T-helper 1 cell treated with Interleukin-12 subunit alpha and Interleukin-12 subunit beta and Interleukin-4 antibody, amounts not matched to agents 30 ng/mL and 1 ng/mL, for 36 hours (primary cell): ENCODE results near the gene DDN. TPM values are rescaled to one million over a fixed set of nuclear protein-coding genes. Genes with fewer than 3 reads are reported as not detected.

Experiments
- intact Hi-C: fragments of 100-400 bp; cut with micrococcal nuclease; formaldehyde crosslinking; loops from one replicate; pipeline ENCODE4 v1.15.1; 2024
- total RNA-seq: library from RNA; stranded (reverse); gene quantifications from 2 replicates; pipeline ENCODE4 v1.2.3, GENCODE V29; 2022

The DDN gene
- 0.07 and 0.29 TPM in 2 replicates for total RNA-seq

DNA sequence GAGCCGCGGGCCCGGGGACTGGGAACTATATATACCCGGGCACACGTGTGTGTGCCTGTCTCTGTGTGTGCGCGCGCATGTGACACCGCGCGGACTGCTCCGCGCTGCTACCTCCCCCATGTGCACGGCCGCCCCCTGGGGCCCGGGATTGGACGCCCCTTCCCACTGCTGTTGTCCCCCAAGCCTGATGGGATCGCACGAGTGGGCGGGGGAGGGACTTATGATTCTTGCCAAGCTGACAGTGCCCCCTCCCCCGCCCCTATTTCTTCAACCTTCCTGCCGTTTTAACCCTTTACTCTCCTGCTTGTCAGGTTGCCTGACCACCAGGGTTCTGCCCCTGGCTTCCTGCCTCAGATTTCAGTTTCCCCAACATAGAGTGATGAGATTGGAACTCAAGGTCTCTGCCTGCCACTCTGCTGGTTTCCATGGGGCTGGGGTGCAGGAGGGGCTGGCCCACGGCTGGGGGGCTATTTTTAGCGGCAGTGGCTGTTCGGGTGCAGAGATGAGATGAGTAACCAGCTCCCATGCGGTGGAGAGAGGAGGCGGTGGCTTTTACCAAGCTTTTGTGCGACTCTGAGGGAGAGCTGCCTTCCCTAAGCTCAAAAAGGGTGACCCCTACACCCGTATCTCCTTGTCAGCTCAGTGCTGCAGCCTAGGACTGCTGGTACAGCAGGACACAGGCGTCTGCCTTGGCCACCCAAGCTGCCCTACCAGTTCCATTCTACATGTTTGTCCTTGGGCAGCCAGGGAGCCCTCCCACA, at the start of gene DDN:
Gene DDN (minus strand): TSS at position 5 of the 761 bp plus-strand sequence. CDS start 88 bp downstream, outside the sequence.
- intact Hi-C loops, result loop anchor here (5.0 kb wide), 1 partner anchor 93 kb away; the partner anchor contains the start of gene DHH

DNA sequence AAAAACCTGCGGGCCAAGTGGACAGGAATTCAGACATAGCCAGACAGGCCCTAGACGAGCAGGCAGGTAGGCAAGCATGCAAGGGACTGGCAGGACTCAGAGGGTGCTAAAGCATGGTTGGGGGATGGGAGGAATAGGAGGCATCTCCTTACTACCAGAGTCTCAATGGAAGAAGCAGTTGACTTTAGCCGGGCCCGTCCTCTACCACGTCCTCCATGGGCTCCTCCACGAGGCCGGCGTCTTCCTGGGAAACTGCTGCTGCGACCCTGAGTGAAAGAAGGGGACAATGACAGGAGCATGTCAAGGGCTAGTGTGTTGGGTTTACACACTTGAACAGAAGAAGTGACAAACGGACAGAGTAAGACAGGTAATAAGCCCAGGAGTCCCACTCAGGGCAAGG, 49.8 kb upstream of the DDN start:
- intact Hi-C loops, result no loop called here

DNA sequence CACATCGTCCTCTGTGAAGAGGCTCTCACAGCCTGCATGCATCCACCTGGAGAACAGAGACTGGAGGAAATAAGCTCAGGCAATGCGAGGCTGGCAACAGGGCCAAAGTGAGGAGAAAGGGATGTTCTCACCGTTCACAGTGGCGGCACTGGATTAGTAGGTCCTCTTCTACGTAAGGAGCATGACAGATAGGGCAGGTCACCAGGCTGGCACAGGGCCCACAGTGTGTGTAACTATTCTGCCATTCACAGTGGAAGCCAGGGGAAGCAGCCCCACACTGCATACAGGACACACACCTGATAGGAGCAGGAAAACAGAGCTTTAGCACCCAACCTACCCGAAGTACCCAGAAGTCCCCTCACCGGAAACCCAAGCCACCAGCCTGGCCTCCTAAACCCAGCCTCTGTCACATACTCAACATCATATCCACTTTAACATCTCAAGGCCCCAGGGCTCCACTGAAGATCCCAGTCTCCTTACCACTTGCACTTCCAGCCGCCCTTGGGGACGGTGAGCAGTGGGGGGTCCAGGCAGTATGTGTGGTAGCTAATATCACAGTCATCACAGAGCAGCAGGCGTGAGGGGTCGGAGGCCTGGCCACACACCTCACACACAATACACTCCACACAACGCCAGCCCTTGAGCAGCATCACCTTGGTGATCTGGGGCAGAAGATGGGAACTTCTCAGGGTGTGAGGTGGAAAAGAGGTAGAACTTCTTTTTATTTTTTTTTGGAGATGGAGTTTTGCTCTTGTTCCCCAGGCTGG, 47.1 kb upstream of the DDN start:
- intact Hi-C loops, result no loop called here

DNA sequence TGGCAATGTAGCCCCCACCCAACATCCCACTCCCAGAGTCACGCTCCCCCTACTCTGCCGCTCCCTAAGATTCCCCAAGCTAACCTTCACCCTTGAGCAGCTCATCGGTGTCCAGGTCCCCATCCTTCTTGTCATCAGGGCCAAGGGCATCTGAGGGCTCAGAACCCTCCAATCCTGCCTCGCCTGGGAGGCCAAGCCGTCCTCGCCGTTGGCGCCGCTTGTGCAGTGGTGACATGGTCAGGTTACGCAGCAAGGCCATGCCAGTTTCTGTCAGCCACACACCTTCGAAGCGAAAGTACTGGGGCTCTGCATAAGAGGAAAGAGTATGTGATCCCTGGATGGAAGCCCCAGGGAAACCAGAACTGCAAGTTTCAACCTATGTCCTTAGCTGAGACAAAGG, 45.5 kb upstream of the DDN start:
- intact Hi-C loops, result no loop called here

DNA sequence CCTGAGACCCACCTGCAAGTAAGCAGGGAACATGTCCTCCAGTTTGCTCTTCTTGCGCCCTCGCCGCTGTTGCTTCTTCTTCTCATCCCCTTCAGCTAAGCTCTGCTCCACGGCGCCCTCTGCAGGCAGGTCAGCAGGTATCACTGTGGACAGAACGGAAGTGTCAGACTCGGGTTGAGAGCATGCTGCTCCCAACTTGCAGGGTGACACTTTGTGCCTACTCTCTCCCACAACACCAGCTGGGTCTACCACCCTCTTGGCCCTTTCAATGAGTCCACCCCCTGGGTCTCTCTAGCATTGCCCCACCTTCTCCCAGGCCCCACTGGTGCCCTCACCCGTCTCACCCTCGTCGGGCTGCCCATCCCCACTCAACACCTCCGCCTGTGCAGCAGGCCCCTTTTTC, 44.7 kb upstream of the DDN start:
- intact Hi-C loops, result no loop called here

DNA sequence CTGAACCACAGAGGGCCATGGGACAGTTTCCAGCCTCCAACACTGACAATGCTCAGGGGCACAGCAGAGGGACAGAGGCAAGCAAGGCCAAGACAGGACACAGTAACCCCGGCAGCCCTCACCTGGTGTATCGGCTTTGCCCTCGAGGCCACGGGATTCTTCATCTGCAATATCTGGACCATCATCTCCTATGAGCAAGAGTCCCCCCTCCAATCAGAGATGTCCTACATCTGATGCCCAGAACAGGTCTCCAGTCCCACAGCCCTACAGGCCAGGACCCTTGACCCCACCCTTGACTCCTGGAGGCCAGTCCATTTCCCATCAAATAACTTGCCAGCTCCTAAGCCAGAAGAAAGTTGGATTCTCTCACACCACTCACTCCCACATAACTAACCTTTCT, 44.1 kb upstream of the DDN start:
- intact Hi-C loops, result no loop called here

DNA sequence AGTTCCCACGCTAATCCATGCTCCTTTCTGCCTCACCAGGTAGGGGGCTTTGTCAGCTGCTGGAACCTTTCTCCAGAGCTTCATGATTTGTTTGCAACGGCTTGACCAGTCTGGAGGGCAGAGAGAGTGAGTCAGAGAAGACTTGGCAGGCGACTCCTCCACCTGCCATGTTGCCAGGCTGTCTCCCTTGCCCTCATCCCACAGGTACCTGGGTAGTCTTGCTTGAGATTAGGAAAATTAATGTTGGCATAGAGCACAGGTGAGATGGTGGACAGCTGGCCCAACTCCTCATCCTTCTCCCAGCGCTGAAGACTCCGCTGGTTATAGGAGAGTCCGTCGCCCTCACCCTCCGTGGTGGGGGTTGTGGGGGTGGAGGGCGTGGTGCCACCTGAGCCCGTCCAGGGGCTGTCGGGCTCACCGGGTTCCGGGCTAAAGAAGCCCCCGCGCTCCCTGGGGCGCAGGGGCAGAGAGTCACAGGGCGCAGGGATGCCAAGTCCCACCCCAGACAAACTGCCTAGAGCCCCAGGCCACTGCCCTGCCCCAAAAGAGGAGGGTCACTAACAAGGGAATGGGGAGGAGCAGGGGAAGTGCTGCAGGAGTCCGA, 42.8 kb upstream of the DDN start:
- intact Hi-C loops, result no loop called here

DNA sequence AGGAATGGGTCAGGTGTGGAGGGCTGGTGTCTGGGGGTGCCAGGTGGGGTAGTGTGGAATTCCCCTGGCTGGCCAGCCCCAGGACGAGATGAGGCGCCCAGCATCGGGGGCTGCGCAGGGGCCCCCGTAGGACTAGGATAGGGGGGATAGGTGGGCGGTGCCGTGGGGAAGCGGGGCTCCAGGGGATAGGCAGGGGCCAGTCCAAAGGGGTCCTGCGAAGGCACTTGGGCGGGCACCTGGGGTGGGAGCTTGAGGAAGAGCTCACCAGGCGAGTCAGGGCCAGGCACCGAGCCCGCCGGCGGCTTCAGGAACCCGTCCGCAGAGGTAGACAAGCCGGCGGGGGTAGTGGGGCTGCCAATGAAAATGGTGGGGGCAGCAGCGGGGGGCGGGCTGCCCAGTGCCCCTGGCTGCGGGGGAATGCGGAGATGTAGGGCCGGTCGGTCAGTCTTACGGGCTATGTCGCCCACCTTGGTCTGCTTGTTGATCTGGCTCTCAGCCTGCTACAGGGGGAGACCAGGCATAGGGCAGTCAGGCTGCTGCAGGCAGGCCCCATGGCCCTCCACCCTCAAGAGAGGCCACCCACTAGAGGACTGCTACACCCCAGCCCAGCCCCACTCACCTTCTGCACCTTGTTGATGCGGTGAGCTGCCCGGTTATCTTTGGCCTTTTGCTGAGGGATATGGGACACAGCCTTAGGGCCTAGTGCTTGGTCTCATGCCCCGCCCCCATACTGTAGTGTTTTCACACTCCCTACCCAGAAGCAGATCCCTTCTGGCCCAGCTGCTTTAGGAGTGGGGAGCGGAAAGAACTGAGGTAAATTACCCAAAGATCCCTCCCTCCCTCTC, 42.1 kb upstream of the DDN start:
- intact Hi-C loops, result no loop called here

DNA sequence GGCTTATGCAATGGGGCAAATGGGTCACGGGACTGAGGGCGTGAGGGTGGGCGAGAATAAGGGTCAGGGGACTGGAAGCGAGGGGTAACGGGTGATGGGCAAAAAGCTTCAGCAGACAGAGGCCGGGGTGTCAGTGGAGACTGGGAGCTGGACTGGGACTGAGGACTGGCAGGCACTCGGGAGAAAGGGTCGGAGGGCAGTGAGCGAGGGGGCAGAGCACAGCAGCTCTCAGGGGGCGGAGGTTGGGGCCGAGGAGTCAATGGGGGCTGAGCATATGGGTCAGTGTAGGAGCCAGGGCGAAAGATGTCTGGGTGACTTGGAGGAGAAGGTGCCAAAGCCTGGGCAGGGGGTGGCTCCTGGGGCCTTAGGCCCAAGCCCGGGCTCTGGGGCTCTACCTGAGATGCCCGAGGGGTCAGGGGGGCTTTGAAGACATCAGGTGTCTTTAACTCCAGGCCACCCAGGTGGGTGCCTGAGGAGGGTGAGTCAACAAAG, 41.2 kb upstream of the DDN start:
- intact Hi-C loops, result no loop called here

DNA sequence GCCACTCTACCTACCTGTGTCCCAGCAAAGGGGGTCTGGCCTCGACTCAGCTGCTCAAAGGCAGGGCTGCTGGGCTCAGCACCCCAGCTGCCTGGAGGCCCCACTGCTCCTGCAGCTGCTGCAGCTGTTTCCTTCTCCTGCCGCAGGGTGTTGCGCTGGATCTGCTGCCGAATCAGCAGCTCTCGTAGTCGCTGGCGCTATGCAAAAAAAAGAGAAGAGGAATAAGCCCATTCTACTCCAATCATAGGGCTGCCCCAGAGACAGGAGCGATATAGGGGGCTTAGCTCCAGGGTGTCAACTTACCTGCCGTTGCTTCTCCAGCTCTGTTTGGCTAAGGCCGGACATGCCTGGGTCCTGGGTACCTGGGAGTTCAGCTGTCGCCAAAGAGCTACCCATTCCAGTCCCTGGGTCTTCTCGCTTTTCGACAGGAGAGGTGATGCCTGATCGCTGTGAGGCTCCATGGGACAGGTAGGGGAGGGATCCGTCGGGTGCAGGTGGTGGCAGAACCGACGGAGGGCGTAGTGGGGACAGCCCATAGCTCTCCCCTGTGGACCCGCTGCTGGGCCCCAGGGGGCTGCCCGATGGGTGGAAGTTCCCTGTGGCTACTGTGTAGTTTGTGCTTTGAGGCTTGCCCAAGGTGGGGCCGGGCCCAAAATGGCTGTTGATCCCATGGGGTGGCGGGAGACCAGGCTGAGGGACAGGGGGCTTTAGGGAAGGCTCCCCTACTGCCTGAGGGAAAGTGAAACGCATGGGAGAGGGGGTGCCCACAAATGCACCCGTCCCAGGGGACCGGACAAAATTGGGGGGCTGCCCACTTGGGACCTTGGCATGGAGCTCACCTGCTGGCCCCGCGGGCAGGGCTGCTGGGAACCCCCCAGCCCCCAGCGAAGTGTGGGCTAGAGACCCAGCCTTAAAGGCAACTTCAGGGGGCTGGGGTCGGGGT, 40.5 kb upstream of the DDN start:
- intact Hi-C loops, result no loop called here

DNA sequence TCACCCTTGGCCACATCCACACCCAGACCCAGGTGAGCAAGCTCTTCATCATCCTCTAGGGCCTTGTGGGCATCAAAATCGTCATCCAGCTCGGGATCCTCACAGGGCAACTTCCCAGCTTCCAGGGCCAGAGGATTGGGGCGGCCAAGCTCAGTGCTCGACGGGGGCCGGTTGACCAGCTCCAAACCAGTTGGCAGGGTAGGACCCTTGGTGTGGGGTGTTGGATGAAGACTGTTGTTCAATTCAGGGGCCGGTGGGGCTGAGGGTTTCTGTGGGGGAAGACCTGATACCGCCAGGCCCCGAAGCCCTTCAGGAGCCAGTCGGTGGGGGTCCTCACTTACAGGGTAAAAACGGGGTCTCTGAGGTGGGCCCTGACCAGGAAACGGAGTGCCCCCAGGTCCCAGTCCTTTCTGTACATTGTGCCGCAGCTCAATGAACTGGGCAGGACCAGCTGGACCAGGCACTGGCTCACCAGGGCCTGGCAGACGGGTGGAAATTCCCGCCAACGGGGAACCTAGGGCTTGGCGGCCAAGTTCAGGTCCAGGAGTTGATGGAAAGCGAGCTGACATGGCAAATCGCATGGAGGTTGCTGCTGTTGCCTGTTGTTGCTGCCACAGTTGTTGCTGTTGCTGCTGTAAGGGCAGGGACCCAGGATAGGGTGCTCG, 39.2 kb upstream of the DDN start:
- intact Hi-C loops, result no loop called here

DNA sequence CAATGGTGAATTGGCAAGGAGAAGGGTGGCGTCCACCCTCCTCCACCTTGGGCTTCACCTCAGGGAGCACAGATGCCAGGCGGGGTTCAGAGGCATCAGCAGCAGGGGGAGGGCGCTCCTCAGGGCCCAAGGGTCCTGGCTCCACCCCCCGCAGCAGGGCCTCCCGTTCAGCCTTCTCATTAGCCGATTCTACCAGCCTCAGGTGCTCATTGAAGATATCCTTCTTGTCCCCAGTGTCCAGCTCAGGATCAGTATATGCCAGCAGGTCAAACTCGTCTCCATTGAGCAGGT, 38.7 kb upstream of the DDN start:
- intact Hi-C loops, result no loop called here

DNA sequence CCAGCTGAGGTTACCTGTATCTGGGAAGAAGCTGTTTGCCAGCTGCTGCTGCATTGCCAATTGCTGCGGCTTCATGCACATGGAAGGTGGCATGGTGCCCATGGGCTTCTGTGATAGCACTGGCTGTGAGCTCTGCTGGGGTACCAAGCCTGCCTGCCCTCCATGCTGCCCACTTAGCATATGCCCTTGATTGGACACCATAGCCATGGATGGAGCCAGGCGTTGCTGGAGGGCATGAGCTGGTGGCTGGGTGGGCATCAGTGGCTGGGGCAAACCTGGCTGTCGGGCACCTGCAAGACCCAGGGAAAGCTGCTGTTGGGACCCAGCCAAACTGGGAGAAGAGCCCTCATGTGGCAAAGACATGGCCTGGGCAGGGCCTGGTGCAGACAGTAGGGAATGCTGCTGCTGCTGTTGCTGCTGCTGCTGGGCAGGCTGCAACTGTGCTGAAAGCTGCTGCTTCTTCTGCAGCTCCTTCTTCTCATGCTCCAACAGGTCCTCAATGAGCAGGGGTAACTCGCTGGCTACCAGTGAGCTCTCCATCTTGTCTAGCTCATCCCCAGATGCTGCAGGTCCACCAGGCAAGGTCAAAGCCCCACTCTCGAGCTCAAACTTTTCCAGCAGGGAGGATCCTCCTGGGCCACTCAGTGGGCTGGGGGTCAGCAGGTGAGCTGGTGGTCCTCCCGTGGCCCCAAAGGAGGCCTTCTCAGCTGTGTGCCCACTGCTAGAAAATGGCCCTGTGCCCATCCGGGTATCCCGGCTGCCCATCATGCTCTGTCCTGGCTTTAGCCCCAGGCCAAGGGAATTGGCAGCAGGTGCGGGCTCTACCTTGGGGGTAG, 38.2 kb upstream of the DDN start:
- intact Hi-C loops, result no loop called here

DNA sequence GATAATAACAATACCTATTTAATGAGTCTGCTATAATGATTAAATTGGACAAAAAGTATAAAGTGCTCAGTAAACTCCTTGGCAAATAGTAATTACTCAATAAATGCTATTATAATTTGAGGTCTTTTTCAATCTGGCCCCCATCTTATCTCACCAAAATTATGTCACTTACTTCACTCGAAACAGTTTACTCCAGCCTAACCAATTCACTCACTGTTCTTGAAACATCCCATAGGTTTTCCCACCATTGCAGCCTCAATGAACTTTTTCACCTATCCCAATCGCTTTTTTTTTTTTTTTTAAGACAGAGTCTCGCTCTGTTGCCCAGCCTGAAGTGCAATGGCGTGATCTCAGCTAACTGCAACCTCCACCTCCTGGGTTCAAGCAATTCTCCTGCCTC, 36.9 kb upstream of the DDN start:
- intact Hi-C loops, result no loop called here

DNA sequence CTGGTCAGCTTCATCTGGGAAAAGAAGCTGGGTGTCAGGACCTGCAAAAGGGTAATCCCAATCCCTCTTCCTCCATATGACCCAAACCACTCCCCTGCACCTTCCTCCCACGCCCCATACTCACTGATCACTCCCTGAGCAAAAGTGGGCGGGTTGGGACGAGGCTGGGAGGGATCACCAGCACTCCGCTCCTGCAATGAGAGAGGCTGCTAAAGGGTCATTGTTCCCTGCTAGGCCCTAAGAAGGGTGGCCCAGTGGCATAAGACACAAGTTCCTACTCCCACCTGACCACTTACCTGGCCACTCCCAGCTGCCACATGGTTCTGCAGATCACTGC, 35.1 kb upstream of the DDN start:
- intact Hi-C loops, result no loop called here

DNA sequence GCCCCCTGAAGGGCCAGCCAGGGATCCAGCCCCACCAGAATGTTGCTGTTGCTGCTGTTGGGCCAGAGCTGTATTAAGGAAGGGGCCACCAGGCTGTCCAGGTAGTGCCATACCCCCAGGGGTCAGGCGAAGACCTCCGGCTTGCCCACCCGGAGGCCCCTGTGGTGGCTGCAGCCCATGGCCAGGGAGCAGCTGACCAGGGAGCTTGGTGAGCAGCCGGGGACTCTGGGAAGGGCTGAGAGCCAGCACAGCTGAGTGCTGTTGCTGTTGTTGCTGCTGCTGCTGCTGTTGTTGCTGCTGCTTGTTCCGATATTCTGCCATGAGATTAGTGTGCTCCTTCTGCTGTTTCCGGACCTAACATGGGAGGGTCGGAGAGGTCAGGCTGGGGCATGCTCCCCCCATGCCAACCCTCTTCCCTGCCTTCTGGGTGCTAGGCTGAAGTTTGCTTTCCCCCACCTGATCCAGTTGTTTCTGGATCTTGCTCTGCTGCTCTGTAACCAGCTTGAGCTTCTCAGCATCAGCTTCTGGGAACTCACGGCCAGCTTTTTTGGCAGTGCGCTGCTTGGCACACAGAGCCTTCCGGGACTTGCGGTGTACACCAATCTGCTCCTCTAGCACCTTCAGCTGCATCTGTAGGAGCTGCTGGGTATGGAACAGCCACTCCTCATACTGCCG, 34.6 kb upstream of the DDN start:
- intact Hi-C loops, result no loop called here

DNA sequence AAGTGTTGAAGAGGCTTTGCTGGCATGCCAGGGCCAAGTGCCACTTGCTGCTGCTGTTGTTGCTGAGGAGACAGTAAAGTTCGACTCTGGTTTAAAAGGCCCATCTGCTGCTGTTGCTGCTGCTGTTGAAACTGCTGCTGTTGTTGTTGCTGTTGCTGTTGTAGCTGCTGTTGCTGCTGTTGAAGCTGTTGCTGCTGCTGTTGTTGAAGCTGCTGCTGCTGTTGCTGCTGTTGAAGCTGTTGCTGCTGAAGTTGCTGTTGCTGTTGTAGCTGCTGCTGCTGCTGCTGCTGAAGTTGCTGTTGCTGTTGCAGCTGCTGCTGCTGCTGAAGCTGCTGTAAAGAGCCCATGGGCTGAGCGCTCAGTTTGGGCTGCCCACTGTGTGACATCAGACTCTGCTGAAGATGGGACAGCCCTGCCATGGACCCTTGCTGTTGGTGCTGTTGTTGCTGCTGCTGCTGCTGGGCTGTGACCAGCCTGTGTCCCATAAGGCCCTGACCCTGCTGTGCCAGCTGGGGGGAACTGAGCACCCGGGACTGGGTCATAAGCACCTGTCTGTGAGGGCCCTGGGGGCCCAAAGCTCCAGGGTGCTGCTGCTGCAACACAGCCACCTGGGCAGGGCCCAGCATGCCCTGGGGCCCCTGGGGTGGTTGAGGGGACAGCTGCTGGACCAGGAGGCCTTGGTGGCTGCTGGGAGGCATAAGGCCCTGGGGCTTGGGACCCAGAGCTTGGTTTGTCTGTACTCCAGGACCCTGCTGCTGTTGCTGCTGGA, 33.7 kb upstream of the DDN start:
- intact Hi-C loops, result no loop called here

DNA sequence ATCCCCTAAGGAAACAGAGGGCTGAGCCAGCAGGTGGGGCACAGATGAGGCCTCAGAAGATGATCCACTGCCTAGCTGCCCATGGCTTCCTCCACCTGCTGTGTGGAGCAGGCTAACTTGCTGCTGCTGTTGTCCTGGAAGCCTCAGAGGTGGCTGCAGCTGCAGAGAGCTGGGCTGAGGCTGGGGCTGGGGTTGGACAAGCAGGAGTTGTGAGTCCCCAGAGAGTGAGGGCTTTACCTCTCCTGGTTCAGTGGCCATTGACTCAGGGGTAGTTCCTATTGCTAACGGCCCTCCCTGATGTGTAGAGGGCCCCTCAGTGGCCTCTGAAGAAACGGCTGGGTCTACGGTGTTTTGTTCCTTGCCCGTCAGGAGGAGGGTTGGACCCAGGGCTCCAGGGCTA, 33.1 kb upstream of the DDN start:
- intact Hi-C loops, result no loop called here
